Measurements from ENCODE around the gene SET.

- no peak for TF ChIP-seq CTCF (conservative IDR thresholded peaks at IDR 0.05 in 1 of 2, IDR thresholded peaks at IDR 0.05 in 1 of 2; ENCODE audit: extremely low read depth in 1 of 2, insufficient read depth in 1 of 2, low read depth in 1 of 2, low read length in 2 of 2)
- no peak for TF ChIP-seq EZH2 (IDR thresholded peaks at IDR 0.05; ENCODE audit: borderline replicate concordance, low read length)
Measured at GRCh38 chr9:128643519-128644300, 45.3 kb upstream of the SET start.

All from mammary epithelial cell (primary cell).